ENCODE data around the gene B4GALT1.
A peak's percentile ranks its signal among the peaks of the same experiment; 100 is the strongest.
"Not testable (repeated sequence)": the region's sequence is repeated elsewhere in the genome, so short reads cannot be mapped to it uniquely, and the experiment has no call there.

The B4GALT1 gene

DNA sequence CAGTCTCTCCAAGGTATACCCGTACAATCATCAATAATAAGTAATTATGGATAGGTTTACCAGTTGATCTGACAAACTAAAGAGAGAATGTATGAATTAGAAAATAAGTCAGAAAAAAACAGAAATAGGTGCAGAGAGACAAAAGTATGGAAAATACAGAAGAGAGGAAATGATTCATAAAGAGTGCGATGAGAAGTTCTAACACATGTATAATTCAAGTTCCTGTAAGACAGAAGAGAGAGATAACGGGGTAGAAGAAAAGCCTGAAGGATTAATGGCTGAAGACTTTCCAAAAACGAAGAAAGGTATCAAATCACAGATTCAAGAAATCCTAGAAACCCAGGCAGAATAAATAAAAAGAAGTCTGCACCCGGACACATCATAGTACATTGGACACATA lies 74.5 kb downstream of the B4GALT1 start:
- DNase-seq, result no peak

DNA sequence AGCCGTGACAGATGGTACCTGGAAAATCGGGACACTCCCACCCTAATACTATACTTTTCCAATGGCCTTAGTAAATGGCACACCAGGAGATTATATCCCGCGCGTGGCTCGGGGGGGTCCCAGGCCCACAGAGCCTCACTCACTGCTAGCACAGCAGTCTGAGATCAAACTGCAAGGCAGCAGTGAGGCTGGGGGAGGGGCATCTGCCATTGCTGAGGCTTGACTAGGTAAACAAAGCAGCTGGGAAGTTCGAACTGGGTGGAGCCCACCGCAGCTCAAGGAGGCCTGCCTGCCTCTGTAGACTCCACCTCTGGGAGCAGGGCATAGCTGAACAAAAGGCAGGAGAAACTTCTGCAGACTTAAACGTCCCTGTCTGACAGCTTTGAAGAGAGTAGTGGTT lies 81.5 kb downstream of the B4GALT1 start:
- not testable (repeated sequence) for DNase-seq

DNA sequence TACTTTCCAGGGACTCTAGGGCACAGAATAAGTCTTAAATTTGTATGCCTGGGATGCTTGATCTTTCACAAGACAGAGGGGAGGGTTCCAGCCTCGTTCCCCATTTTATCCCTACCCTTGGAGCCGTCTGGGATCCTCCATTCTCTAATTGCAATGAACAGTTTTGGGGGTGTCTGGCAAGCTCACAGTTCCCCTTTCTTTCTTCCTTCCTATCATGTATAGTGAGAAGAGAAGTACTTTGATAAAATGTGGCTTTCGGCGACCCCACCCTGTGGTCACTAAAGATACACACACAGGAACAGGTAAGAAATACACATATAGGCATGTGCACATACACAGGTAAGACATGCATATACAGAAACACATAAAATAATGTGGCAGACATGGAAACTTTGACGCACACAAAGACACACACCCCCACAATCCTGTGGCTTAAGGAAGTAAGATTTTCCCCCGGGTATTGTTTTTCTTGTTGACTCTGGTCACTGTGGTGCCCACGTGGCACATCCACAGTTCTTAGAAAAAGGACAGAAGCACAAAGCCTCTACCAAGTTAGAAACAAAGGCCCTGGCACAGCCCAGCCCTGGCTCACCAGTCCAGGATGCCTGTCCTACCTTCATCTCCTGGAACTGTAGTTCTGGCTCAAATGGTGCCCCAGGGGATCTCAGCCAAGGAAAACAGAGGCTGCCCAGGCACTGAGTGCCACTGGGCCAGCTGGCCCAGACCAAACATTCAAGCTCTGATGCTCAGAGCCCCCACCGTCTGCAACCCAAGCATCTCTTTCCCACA lies 84.4 kb downstream of the B4GALT1 start:
- no peak for DNase-seq

DNA sequence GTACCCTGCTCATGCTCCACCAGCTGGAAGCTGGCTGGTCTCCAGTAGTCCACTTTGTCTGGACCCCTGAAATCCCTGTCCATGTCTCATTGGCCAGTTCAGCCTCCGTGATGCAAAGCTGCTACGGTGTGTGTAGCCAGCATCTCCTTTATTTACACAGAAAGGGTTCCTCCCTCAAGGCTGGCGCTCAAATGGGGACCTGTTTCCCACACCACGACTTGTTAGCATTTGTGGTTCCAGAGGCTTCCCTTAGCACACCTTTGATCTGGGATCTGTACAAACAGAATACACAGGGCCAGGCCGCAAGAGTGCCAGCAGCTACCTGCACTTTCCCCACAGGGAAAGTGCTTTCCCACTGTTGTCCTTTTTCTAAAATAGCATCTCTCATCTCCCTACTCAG lies 85.0 kb downstream of the B4GALT1 start:
- no peak for DNase-seq

DNA sequence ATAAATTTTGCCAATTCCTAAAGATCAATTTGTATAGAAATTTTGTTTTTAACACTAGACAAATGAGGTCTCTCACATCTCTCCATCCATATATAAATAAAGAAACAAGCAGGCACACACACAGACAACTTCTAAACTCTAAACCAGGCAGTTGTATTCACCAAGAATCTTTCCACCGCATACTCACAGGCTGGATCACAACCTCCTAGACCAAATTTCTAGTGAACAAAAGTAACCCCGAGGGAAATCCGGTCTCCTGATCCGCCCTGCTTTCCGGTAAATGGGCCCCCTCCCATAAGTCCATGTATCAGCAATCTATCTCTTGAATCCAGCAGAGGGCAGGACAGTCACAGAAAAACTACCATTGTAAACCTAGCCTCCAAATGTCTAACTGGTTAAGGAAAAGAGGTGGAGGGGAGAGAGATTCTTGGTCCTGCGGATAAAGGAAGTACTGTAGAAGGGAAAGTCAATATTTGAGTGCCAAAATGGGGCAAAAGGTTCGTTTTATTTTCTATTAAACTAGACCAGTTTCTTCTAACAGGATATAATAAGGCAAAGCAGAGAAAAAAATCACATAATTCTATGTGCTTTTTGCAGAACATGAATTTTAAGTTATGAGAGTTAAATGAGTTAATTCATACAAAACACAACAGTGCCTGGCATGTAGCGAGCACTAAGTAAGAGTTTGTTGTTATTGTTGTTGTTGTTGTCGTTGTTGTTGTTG lies 85.8 kb downstream of the B4GALT1 start:
- peak; percentile 88 for DNase-seq

DNA sequence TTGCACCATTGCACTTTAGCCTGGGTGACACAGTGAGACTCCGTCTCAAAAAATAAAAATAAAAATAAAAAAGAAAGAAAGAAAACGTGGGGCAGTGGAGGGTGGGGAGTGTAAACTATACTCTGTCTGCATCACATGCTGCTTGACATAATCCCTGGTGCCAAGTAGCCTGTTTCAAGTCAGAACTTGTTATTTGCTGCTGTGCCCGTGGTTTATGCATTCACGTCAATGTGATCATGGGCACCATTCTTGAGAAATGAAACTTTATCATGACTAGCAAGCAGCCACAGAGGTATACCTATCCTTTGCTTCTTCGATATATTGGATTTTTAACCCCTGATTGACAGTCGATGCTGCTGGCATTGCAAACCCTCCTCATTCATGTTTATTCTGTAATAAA lies 86.6 kb downstream of the B4GALT1 start:
- DNase-seq, result no peak

DNA sequence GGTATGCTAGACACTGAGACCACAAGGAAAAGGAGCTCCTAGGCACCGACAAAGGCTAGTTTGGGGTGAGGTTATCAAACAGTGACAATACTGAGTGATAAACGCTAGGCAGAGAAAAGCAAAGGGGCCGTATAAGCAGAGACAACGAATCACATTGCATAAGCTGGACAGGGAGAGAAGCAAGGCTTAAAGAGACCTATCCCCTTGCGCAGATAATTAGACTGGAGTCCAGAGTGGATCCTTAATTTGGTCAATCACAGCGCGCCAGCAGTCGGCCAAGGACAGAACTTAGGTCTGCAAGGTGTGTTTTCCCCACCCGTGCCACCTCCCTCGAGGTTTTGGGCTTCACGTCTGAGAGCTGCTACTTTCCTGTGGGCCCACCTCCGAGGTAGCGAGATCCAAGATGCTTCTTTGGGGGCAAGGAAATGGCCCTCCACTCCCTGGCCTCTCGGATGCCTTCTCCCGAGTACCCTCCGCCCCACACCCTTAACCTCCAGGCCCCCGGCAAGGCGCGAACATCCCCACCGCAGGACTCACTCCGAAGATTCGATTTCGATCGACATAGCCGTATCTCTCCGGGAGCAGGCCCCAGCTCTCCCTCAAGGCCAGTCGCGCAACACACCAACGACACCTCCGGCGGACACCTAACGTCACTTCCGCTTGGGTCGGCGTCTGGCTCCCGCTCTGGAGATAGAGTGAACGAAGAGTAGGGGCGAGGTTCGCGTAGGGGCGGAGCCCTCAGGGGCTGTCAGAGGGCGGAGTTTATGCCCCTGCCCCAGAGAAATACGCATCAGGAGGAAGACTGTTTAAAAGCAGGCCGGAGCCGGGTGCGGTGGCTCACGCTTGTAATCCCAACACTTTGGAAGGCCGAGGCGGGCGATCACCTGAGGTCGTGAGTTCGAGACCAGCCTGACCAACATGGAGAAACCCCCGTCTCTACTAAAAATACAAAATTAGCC lies 90.8 kb downstream of the B4GALT1 start, which contains the start of gene SMU1:
SMU1 (minus strand) TSS at position 629 of the 959 bp plus-strand sequence; CDS start at position 563, 66 bp downstream.
- DNase-seq, result peak; percentile 96

DNA sequence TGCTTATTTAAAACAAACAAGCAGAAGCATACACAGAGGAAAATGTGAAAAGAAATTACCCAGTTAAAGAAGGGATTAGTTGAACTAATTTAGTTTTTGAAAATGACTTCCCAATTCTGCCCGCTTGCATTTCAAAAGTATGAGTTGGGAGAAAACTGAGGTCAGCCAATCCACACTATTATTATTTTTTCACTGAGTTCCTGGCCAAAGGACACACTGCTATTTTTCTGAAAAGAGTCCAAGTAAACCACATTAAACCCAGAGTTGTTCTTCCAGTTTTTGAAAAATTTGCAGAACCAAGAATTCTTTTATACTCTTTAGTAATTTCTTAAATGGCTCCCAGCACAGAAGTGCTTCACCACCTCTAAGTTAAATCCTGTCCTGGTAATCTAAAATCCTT lies 98.1 kb downstream of the B4GALT1 start:
- DNase-seq, result no peak

DNA sequence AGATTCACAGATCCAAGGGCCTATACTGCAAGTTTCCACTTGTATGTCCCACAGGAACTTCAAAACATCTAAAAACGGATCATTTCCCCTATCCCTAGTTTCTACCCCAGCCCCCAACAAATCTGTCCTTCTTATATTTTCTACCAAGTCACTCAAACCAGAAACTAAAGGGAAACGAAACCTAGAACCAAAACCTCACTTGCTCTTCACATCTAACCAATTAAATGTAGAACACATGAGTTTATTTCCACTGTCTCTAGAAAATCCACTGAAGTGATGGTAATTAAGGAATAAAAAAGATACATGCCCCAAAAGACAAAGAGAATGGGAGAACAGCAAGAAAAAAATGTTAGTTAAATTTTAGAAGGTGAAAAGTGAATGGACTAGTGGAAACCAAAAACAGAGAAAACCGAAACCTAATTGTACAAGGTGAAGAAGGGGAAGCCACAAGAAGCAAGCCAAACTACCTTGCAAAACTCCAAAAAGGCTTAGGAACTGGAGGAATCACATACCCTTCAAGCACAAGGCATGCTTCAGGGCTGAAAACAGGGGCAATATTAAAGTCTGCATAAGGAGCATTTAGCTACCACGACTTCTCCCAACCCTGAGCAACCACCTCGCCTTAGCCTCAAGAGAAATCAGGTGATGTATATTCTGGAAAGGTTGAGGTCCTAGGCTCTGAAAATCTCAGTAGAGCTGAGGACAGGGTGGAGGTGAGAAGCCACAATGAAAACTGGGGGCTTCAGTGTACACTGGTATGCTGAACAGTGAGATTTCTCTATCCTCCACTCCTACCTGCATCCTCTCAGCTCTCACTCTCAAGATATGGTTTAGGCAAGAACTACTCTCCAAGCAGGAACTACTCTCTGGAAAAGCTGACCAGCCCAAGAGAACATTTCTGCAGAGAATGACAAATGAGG lies 101.7 kb downstream of the B4GALT1 start:
- DNase-seq, result no peak
